Measurements from ENCODE around the gene OR10V1. TPM values are rescaled to one million over a fixed set of nuclear protein-coding genes. Genes with fewer than 3 reads are reported as not detected.

The OR10V1 gene
- total RNA-seq, 4 donors from 2014 or later: not detected

- no peak for DNase-seq
- in situ Hi-C loops (cut with MboI; ENCODE audit: low pct_ligation_motif_present in 1 of 4, low pct_unique_long_range_greater_than_20kb in 1 of 4, low sequenced_read_pairs in 3 of 4): no loop called here
- TF ChIP-seq EP300 (IDR thresholded peaks at IDR 0.05; ENCODE audit: low read depth) (no peak), POLR2AphosphoS5 (IDR thresholded peaks at IDR 0.05) (no peak), CTCF (IDR thresholded peaks at IDR 0.05) (no peak), POLR2A (IDR thresholded peaks at IDR 0.05) (no peak)
These were observed 14.5 kb upstream of the OR10V1 start for GRCh38 chr11:59728154-59728553.

GRCh38 chr11:59727426-59727825 lies 13.8 kb upstream of the OR10V1 start:
- Histone ChIP-seq H3K4me3 (no peak overlapping the region), H3K27ac (no peak overlapping the region), H3K9me3 (no peaks in the 10 kb centered on the region), H3K4me1 (no peaks in the 10 kb centered on the region), H3K27me3 (no peaks in the 10 kb centered on the region), H3K36me3 (no peaks in the 10 kb centered on the region)
- TF ChIP-seq POLR2AphosphoS5 (IDR thresholded peaks at IDR 0.05) (no peak), CTCF (IDR thresholded peaks at IDR 0.05) (no peak), EP300 (IDR thresholded peaks at IDR 0.05; ENCODE audit: low read depth) (no peak)
- in situ Hi-C loops (cut with MboI; ENCODE audit: low pct_ligation_motif_present in 1 of 4, low pct_unique_long_range_greater_than_20kb in 1 of 4, low sequenced_read_pairs in 3 of 4) (no loop called here), intact Hi-C loops (cut with DNase I; ENCODE audit: low total_unique reads) (no loop called here)
- no peak for DNase-seq
- 80 to 94% methylated on average over 1 of the region's 1 CpG for WGBS, 2 donors (ENCODE audit: low coverage in 1 of 2)

More at GRCh38 chr11:59728154-59728553, 14.5 kb upstream of the OR10V1 start:
- WGBS, 2 donors (ENCODE audit: low coverage in 1 of 2): 76 to 100% methylated on average over 1 to 3 of the region's 3 CpGs
- no peaks in the 10 kb centered on the region for H3K27me3 ChIP-seq
- no peak overlapping the region for H3K27ac ChIP-seq
- intact Hi-C loops (cut with DNase I; ENCODE audit: low total_unique reads): no loop called here
- no peaks in the 10 kb centered on the region for H3K9me3 ChIP-seq
- no peaks in the 10 kb centered on the region for H3K4me1 ChIP-seq
- no peaks in the 10 kb centered on the region for H3K36me3 ChIP-seq
- no peak overlapping the region for H3K4me3 ChIP-seq

DNA sequence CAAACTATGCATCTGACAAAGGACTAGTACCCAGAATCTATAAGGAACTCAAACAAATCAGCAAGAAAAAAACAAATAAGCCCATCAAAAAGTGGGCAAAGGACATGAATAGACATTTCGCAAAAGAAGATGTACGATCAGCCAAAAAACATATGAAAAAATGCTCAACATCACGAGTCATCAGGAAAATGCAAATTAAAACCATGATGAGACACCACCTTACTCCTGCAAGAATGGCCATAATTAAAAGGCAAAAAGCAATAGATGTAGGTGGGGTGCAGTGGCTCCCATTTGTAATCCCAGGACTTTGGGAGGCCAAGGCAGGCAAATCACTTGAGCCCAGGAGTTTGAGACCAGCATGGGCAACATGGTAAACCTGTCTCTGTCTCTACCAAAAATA lies 10.4 kb upstream of the OR10V1 start:
- no peaks in the 10 kb centered on the region for H3K36me3 ChIP-seq

GRCh38 chr11:59719556-59719955 lies 5.9 kb upstream of the OR10V1 start:
- TF ChIP-seq CTCF (IDR thresholded peaks at IDR 0.05) (no peak), POLR2A (IDR thresholded peaks at IDR 0.05) (no peak), EP300 (IDR thresholded peaks at IDR 0.05; ENCODE audit: low read depth) (no peak), POLR2AphosphoS5 (IDR thresholded peaks at IDR 0.05) (no peak)
- Histone ChIP-seq H3K4me1 (no peaks in the 10 kb centered on the region), H3K36me3 (no peaks in the 10 kb centered on the region), H3K9me3 (no peaks in the 10 kb centered on the region), H3K27ac (no peak overlapping the region), H3K4me3 (no peak overlapping the region), H3K27me3 (no peaks in the 10 kb centered on the region)
- in situ Hi-C loops (cut with MboI; ENCODE audit: low pct_ligation_motif_present in 1 of 4, low pct_unique_long_range_greater_than_20kb in 1 of 4, low sequenced_read_pairs in 3 of 4): no loop called here
- no peak for DNase-seq
- 55 to 56% methylated on average over 1 to 2 of the region's 2 CpGs for WGBS, 2 donors (ENCODE audit: low coverage in 1 of 2)
- intact Hi-C loops (cut with DNase I; ENCODE audit: low total_unique reads): no loop called here

More for the DNA sequence above, 10.4 kb upstream of the OR10V1 start:
- Histone ChIP-seq H3K27me3 (no peaks in the 10 kb centered on the region), H3K27ac (no peak overlapping the region), H3K4me1 (no peaks in the 10 kb centered on the region), H3K4me3 (no peak overlapping the region), H3K9me3 (no peaks in the 10 kb centered on the region)
- intact Hi-C loops (cut with DNase I; ENCODE audit: low total_unique reads): no loop called here
- 85 to 87% methylated on average over 3 of the region's 3 CpGs for WGBS, 2 donors (ENCODE audit: low coverage in 1 of 2)
- DNase-seq: no peak
- TF ChIP-seq POLR2AphosphoS5 (IDR thresholded peaks at IDR 0.05) (no peak), POLR2A (IDR thresholded peaks at IDR 0.05) (no peak), CTCF (IDR thresholded peaks at IDR 0.05) (no peak), EP300 (IDR thresholded peaks at IDR 0.05; ENCODE audit: low read depth) (no peak)
- in situ Hi-C loops (cut with MboI; ENCODE audit: low pct_ligation_motif_present in 1 of 4, low pct_unique_long_range_greater_than_20kb in 1 of 4, low sequenced_read_pairs in 3 of 4): no loop called here

All from transverse colon (tissue), 4 donors.